C4-2B (cell line): ENCODE data around the gene IL1F10.

Experiments
- H3K27ac ChIP-seq: fragments of 450-650 bp; 2 replicates; pipeline ENCODE4 v1.5.1; 2017
- ZFX ChIP-seq: fragments of 450-650 bp; IDR thresholded peaks from 2 replicates; pipeline ENCODE4 v1.6.1; 2017
- TF ChIP-seq, protein P1 (sequence below): fragments of 450-650 bp; conservative IDR thresholded peaks from 2 replicates; pipeline ENCODE4 v1.5.1; 2017; ENCODE audit warnings: mild to moderate bottlenecking

The IL1F10 gene

DNA sequence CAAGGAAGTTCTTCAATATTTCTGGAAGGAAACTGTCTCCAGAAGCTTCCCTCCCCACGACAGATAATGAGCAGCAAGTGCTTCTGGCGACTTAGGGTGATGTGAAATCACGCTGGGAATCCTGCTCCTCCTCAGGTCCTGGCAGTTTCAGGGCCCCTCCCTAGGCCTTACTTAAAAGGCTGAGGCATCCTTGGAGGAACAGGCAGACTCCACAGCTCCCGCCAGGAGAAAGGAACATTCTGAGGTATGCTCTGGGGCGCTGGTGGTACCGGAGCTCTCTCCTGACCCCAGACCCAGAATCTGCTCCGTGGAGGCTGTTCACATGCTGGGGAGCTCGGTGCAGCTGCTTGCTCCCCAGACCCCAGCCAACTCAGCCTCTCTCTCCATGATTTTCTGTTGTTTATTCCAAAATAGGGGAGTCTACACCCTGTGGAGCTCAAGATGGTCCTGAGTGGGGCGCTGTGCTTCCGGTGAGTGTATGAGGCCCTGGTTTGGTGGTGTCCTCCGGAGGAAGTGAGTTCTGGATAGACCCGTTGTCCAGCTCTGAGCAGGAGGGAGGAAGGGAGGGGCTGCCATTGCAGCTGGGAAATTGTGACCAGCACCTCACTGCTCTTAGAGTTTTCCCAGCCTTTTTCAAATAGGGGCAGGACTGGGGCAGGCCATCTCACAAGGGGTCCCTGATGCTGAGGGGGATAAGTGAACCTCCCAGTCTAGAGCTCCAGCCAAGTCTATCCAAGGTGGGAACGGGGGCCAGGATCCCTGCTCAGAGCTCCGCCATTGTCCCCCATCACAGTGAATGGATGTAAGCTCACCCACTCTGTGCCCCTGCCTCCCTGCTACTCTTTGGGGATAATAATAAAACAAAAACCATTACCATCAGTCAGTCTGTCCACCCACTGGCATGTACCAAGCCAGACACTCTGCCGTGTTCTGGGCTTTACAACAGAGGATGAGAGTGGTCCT lies 8.5 kb upstream of the IL1F10 start, which contains the start of gene IL36RN:
IL36RN (plus strand) TSS at position 201 of the 963 bp plus-strand sequence; CDS start at position 442, 241 bp downstream.
- no peak within 1 kb of the TSS for H3K27ac ChIP-seq
- TF ChIP-seq ZFX: no peak
- TF ChIP-seq, protein P1, sequence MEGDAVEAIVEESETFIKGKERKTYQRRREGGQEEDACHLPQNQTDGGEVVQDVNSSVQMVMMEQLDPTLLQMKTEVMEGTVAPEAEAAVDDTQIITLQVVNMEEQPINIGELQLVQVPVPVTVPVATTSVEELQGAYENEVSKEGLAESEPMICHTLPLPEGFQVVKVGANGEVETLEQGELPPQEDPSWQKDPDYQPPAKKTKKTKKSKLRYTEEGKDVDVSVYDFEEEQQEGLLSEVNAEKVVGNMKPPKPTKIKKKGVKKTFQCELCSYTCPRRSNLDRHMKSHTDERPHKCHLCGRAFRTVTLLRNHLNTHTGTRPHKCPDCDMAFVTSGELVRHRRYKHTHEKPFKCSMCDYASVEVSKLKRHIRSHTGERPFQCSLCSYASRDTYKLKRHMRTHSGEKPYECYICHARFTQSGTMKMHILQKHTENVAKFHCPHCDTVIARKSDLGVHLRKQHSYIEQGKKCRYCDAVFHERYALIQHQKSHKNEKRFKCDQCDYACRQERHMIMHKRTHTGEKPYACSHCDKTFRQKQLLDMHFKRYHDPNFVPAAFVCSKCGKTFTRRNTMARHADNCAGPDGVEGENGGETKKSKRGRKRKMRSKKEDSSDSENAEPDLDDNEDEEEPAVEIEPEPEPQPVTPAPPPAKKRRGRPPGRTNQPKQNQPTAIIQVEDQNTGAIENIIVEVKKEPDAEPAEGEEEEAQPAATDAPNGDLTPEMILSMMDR: no peak

DNA sequence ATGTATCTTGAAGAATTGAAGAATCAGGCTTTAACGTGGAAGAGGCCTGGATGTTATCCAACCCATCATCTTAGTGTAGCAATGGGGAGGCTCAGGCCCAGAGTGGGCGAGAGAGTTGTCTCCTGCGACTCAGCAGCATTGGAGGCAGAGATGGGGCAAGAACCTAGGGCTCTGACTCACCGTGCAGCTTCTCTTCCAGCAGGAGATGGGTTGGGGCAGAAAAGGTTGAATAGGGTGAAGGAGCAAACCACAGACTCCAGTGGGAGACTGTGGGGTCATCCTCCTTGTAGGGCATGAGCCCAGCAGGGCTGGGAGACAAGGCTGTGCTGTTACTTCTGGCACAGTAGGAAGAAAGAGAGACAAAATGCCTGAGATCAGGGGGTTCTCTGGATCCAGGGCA lies 7.4 kb upstream of the IL1F10 start:
- no peak overlapping the region for H3K27ac ChIP-seq

DNA sequence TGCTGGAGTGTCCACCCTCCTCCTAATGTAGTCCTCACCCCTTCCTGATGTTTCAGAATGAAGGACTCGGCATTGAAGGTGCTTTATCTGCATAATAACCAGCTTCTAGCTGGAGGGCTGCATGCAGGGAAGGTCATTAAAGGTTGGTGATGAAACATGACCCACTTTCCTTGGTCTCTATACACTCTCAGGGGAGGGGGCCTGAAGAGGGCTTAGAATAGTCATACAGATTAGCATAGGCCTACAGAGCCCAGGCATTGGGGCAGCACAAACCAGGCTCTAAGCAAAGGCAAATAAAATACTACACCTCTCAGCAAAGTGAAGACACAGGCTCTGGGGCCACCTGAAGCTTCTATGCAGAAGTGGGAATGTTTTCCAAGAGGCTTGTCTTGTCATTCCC lies 7.0 kb upstream of the IL1F10 start:
- TF ChIP-seq, protein P1: no peak
- no peak for TF ChIP-seq ZFX
- no peak overlapping the region for H3K27ac ChIP-seq

More for the DNA sequence above, 7.4 kb upstream of the IL1F10 start:
- TF ChIP-seq ZFX: no peak
- TF ChIP-seq, protein P1: no peak

DNA sequence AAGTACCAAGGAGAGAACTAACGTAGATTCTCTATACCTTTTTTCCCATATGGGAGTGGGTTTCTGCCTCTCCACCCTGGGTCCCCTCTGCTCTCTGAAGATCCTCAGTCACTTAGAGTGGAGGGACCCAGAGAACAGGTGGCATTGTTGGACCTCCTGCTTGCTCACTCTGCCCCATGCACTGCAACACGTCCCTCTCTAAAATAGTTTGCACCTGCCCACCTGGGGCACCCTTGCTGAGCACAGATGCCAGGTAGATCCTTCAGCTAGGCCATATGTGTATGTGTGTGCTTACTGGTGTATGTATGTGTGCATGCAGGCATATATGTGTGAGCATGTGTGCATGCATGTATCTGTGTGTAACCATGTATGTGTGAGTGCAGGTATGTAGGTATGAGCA lies 6.5 kb upstream of the IL1F10 start:
- TF ChIP-seq ZFX: no peak
- TF ChIP-seq, protein P1: no peak
- no peak overlapping the region for H3K27ac ChIP-seq

DNA sequence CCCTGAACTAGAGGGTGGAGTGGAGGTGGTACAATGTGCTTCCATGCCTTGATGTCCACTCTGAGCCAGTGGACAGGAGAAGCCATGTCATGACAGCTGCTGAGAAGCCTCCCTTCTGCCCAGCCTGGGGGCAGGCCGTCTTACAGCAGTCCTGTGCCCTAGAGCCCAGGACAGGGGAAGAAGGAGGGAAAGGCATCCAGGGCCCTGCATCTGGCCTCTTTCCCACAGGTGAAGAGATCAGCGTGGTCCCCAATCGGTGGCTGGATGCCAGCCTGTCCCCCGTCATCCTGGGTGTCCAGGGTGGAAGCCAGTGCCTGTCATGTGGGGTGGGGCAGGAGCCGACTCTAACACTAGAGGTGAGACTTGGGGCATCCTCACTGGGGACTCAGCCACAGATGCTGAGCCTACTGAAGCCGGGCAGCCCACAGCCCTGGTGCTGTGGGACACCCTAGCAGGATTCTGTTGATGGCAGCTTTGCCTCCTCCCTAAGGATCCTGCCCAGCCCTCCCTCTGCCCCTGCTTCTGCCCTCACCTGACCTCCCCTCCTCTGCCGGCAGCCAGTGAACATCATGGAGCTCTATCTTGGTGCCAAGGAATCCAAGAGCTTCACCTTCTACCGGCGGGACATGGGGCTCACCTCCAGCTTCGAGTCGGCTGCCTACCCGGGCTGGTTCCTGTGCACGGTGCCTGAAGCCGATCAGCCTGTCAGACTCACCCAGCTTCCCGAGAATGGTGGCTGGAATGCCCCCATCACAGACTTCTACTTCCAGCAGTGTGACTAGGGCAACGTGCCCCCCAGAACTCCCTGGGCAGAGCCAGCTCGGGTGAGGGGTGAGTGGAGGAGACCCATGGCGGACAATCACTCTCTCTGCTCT lies 5.6 kb upstream of the IL1F10 start:
- no peak overlapping the region for H3K27ac ChIP-seq
- TF ChIP-seq, protein P1: no peak
- no peak for TF ChIP-seq ZFX

DNA sequence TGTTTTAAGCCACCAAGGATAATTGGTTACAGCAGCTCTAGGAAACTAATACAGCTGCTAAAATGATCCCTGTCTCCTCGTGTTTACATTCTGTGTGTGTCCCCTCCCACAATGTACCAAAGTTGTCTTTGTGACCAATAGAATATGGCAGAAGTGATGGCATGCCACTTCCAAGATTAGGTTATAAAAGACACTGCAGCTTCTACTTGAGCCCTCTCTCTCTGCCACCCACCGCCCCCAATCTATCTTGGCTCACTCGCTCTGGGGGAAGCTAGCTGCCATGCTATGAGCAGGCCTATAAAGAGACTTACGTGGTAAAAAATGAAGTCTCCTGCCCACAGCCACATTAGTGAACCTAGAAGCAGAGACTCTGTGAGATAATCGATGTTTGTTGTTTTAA lies 3.5 kb upstream of the IL1F10 start:
- no peak for TF ChIP-seq ZFX
- TF ChIP-seq, protein P1: no peak

More for the DNA sequence above, 3.5 kb upstream of the IL1F10 start:
- no peak overlapping the region for H3K27ac ChIP-seq
